Thoracic aorta (tissue), 2 donors: ENCODE data around the gene ATG7. TPM values are rescaled to one million over a fixed set of nuclear protein-coding genes. Genes with fewer than 3 reads are reported as not detected.

ENCODE experiments used
- ATAC-seq: fragments of 150-250 bp; one replicate; pipeline ENCODE4 v1.8.0; 2017; ENCODE audit warnings: low read depth; ENCODE audit not compliant: insufficient number of reproducible peaks, low FRiP score
- DNase-seq: peaks from one replicate; pipeline ENCODE4 v3.0.0-alpha.2; 2020; ENCODE audit warnings: low spot score
- H3K27ac ChIP-seq, 2 donors: fragments of 200-600 bp; sonication (generic); 1 replicate in 1 of 2; 2 replicates in 1 of 2; pipeline ENCODE4 v1.5.1; 2016; ENCODE audit warnings: mild to moderate bottlenecking in 2 of 2, moderate library complexity in 2 of 2
- H3K27me3 ChIP-seq: fragments of 200-600 bp; sonication (generic); replicated peaks from 2 replicates; pipeline ENCODE4 v1.6.0; 2016; ENCODE audit warnings: mild to moderate bottlenecking; ENCODE audit not compliant: insufficient read depth
- H3K36me3 ChIP-seq: fragments of 200-600 bp; sonication (generic); one replicate; pipeline ENCODE4 v1.5.1; 2016
- H3K4me1 ChIP-seq, 2 donors: fragments of 200-600 bp; sonication (generic); 1 replicate in 1 of 2; 2 replicates in 1 of 2; pipeline versions ENCODE4 v1.5.1 to v1.6.0; 2016; ENCODE audit warnings: low read depth in 2 of 2, mild to moderate bottlenecking in 1 of 2; ENCODE audit not compliant: control insufficient read depth in 1 of 2
- H3K4me3 ChIP-seq: fragments of 200-600 bp; sonication (generic); 2 replicates; pipeline ENCODE4 v1.5.1; 2016; ENCODE audit warnings: mild to moderate bottlenecking
- H3K9me3 ChIP-seq: fragments of 200-600 bp; sonication (generic); 2 replicates; pipeline ENCODE4 v1.5.1; 2016
- total RNA-seq, 2 donors: library from RNA; depleted of rRNA; stranded (reverse); fragments of >200 nt; gene quantifications; one replicate each; pipeline versions ENCODE4 v1.1.0 to v1.2.3, GENCODE V29; 2016
- TF ChIP-seq, protein P1 (sequence below): fragments of 200-600 bp; sonication (generic); IDR thresholded peaks from one replicate; pipeline ENCODE4 v1.5.1; 2019; ENCODE audit warnings: antibody characterized with exemption

ATG7 gene
- total RNA-seq, 2 donors from 2014 or later: 56.6 to 88.3 TPM

DNA sequence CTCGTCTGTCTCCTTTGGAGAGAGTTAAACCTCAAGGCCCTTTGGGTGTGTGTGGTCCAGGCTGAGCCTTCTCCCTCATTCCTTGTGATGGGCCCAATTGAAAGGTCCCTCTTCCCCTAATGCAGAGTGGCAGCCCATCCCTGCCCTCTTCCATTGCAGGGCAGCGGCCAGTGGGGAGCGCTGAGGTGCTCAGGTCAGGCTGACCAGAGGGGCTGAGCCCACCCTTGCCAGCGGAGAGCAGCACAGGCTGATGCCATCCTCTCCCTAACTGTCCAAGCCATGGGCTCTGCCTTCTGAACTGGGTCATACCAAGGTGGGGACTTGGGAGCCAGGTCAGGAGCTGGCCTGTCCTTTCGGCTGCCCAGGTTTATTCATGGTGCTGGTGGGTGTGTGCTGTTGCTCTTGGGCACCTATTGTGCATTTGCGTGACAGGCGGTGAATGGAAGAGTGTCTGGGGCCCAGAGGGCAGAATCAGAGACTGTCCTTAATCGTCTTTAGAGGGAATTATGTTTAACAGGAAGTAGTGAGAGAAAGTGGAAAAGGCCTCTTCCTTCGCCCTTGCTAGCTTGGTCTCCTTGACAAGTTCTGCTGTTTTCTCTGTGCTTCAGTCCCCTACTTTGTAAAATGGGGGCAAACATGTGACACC, 274.6 kb downstream of the ATG7 start:
- H3K9me3 ChIP-seq: no peaks in the 10 kb centered on the region
- DNase-seq: no peak
- TF ChIP-seq, protein P1, sequence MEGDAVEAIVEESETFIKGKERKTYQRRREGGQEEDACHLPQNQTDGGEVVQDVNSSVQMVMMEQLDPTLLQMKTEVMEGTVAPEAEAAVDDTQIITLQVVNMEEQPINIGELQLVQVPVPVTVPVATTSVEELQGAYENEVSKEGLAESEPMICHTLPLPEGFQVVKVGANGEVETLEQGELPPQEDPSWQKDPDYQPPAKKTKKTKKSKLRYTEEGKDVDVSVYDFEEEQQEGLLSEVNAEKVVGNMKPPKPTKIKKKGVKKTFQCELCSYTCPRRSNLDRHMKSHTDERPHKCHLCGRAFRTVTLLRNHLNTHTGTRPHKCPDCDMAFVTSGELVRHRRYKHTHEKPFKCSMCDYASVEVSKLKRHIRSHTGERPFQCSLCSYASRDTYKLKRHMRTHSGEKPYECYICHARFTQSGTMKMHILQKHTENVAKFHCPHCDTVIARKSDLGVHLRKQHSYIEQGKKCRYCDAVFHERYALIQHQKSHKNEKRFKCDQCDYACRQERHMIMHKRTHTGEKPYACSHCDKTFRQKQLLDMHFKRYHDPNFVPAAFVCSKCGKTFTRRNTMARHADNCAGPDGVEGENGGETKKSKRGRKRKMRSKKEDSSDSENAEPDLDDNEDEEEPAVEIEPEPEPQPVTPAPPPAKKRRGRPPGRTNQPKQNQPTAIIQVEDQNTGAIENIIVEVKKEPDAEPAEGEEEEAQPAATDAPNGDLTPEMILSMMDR: no peak
- H3K27me3 ChIP-seq: no peaks in the 10 kb centered on the region
- no peak overlapping the region for H3K4me3 ChIP-seq
- peaks cover 6 to 36% of the 10 kb centered on the region in 2 donors for H3K4me1 ChIP-seq
- H3K27ac ChIP-seq: peak overlapping the region in 1 of 2 donors; percentile 19
- H3K36me3 ChIP-seq: no peaks in the 10 kb centered on the region
- ATAC-seq: no peak

DNA sequence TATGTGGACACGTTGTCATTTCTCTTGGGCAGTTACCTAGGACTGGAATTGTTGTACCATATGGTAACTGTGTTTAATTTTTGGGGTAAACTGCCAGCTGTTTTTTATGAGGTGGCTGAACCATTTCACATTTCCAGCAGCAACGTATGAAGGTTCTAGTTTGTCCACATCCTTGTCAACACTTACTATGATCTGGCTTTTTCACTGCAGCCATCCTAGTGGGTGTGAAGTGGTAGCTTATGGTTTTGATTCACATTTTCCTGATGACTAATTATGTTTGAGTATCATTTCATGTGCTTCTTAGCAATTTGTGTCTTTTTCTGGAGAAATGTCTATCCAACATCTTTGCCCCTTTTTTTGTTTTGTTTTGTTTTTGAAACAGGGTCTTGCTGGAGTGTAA, 275.3 kb downstream of the ATG7 start:
- Histone ChIP-seq H3K27ac (no peak overlapping the region), H3K4me3 (no peak overlapping the region), H3K4me1 (peaks cover 2 to 29% of the 10 kb centered on the region in 2 donors), H3K36me3 (no peaks in the 10 kb centered on the region), H3K9me3 (no peaks in the 10 kb centered on the region), H3K27me3 (no peaks in the 10 kb centered on the region)
- TF ChIP-seq, protein P1: no peak
- DNase-seq: no peak
- no peak for ATAC-seq

DNA sequence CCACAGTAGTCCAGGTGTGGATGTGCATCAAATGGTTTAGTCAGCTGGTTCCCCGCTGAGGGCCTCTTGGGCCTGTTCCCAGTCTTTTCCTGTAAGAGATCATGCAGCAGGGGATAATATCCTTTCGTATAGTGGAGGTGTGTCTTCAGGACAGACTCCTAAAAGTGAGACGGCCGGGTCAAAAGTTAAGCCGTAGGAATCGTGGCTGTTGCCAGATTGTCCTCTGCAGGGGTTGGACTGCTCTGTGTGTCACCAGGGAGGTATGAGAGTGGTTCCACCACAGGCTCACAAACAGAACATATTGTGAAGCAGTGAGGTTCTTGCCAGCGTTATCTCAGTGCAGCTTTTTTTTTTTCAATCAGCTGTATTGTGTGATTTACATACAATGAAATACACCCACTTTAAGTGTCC, 276.5 kb downstream of the ATG7 start:
- no peaks in the 10 kb centered on the region for H3K36me3 ChIP-seq
- DNase-seq (no peak), ATAC-seq (no peak)
- TF ChIP-seq, protein P1: no peak
- peaks cover 8 to 35% of the 10 kb centered on the region in 2 donors for H3K4me1 ChIP-seq
- H3K27me3 ChIP-seq: no peaks in the 10 kb centered on the region
- no peaks in the 10 kb centered on the region for H3K9me3 ChIP-seq
- H3K4me3 ChIP-seq: no peak overlapping the region
- no peak overlapping the region for H3K27ac ChIP-seq

DNA sequence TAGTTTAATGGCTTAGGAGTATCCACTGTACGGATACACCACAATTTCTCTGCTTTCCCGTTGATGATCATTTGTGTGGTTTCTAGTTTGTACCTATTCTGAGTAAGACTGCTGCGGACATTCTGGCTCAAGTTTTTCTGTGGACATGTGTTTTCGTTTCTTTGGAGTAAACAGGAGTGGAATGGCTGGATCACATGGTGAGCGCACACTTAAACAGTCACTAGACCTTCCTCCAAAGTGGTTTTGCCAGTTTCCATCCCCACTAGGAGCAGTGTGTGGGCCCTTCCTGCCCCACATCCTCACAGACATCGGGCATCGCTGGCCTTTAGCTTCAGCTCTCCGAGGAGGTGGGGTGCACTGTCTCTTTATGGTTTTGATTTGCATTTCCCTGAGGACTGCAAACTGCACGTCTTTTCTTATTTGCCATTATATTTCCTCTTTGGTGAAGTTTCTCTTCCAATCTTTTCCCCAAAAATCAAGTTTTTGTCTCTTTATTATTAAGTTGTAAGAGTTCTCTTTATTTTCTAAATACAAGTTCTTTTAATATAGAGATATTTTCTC, 277.5 kb downstream of the ATG7 start:
- no peak for DNase-seq
- Histone ChIP-seq H3K4me1 (peaks cover 17 to 36% of the 10 kb centered on the region in 2 donors), H3K9me3 (no peaks in the 10 kb centered on the region), H3K4me3 (no peak overlapping the region), H3K27ac (no peak overlapping the region), H3K36me3 (no peaks in the 10 kb centered on the region), H3K27me3 (no peaks in the 10 kb centered on the region)
- ATAC-seq: no peak
- TF ChIP-seq, protein P1: no peak

DNA sequence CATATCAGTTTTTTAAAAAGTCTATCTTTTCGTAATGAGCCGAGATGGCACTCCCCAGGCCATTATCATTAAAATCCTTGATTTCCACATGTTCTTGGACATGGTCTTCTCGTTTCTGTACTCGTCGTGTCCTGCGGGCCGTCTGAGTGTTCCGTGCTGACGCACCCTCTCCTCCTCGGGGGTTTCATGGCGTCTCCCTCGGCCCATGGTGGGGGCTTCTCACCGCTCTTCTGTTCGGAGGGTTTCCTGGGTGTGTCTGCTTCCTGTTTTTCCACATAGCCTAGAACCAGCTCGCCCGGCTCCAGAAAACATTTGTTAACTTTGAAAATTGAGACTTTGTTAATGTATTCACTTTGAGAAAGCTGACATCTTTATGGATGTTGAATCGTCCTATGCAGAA, 278.8 kb downstream of the ATG7 start:
- ATAC-seq: no peak
- TF ChIP-seq, protein P1: no peak

More for the DNA sequence above, 278.8 kb downstream of the ATG7 start:
- Histone ChIP-seq H3K4me1 (peaks cover 31 to 37% of the 10 kb centered on the region in 2 donors), H3K4me3 (no peak overlapping the region), H3K36me3 (no peaks in the 10 kb centered on the region), H3K27ac (no peak overlapping the region), H3K9me3 (no peaks in the 10 kb centered on the region), H3K27me3 (no peaks in the 10 kb centered on the region)
- DNase-seq: no peak
